GM19438 (cell line): ENCODE measurements around the gene DRAM2.

Experiments
- ATAC-seq: cut with Tn5 transposase; IDR thresholded peaks from one replicate; pipeline ENCODE4 v1.9.1; 2021; ENCODE audit warnings: low read depth; ENCODE audit not compliant: unreplicated experiment

DRAM2 gene

GRCh38 chr1:111139956-111140679, at the start of gene DRAM2, which contains the start of gene CEPT1:
Gene DRAM2, minus strand, starts transcription at chr1:111140093. Its CDS starts 8,539 bp downstream, at chr1:111131554.
Gene CEPT1, plus strand, starts transcription at chr1:111140223. Its CDS starts 7,492 bp downstream, at chr1:111147715.
- peak; percentile 73 for ATAC-seq

- no peak for ATAC-seq
These were observed 44.8 kb upstream of the DRAM2 start for GRCh38 chr1:111184663-111185062.

GRCh38 chr1:111183308-111184069, 43.6 kb upstream of the DRAM2 start:
- no peak for ATAC-seq

- no peak for ATAC-seq
These were observed 42.2 kb upstream of the DRAM2 start for GRCh38 chr1:111182052-111182451.

GRCh38 chr1:111179968-111180533, 40.2 kb upstream of the DRAM2 start:
- no peak for ATAC-seq

- ATAC-seq, result no peak
These were observed 36.8 kb upstream of the DRAM2 start for GRCh38 chr1:111176678-111177077.

- ATAC-seq, result no peak
These were observed 35.5 kb upstream of the DRAM2 start for GRCh38 chr1:111175349-111175748.

- ATAC-seq, result no peak
These were observed 34.2 kb upstream of the DRAM2 start for GRCh38 chr1:111174070-111174469.

GRCh38 chr1:111172463-111172862, 32.6 kb upstream of the DRAM2 start:
- ATAC-seq, result no peak

GRCh38 chr1:111164151-111164550, 24.3 kb upstream of the DRAM2 start:
- ATAC-seq, result no peak

GRCh38 chr1:111163363-111163762, 23.5 kb upstream of the DRAM2 start:
- ATAC-seq, result no peak

- no peak for ATAC-seq
These were observed 22.6 kb upstream of the DRAM2 start for GRCh38 chr1:111162488-111162880.

- no peak for ATAC-seq
These were observed 22.1 kb upstream of the DRAM2 start for GRCh38 chr1:111161843-111162487.

GRCh38 chr1:111157431-111157830, 17.5 kb upstream of the DRAM2 start:
- ATAC-seq, result no peak

- ATAC-seq, result no peak
These were observed 14.4 kb upstream of the DRAM2 start for GRCh38 chr1:111154021-111154999.

- ATAC-seq, result no peak
These were observed 11.9 kb upstream of the DRAM2 start for GRCh38 chr1:111151838-111152237.

GRCh38 chr1:111148376-111148881, 8.5 kb upstream of the DRAM2 start:
- no peak for ATAC-seq

GRCh38 chr1:111147948-111148347, 8.1 kb upstream of the DRAM2 start:
- ATAC-seq, result no peak

GRCh38 chr1:111145963-111146768, 6.3 kb upstream of the DRAM2 start:
- ATAC-seq, result no peak
